Ishikawa (cell line): ENCODE data around the gene ELOVL6.

Source experiments
- CEBPB ChIP-seq: IDR thresholded peaks from 2 replicates; pipeline ENCODE4 v1.6.1; 2012
- CREB1 ChIP-seq: IDR thresholded peaks from 2 replicates; pipeline ENCODE4 v1.6.1; 2012; ENCODE audit warnings: low read depth
- EGR1 ChIP-seq: IDR thresholded peaks from 2 replicates; pipeline ENCODE4 v1.6.1; 2012
- EP300 ChIP-seq: IDR thresholded peaks from 2 replicates; pipeline ENCODE4 v1.6.1; 2012; ENCODE audit warnings: borderline replicate concordance
- FOXM1 ChIP-seq: IDR thresholded peaks from 2 replicates; pipeline ENCODE4 v1.6.1; 2012; ENCODE audit warnings: low read depth, borderline replicate concordance
- NFIC ChIP-seq: IDR thresholded peaks from 2 replicates; pipeline ENCODE4 v1.6.1; 2012
- RAD21 ChIP-seq: IDR thresholded peaks from 2 replicates; pipeline ENCODE4 v1.6.1; 2012; ENCODE audit warnings: low read depth
- TAF1 ChIP-seq: IDR thresholded peaks from 2 replicates; pipeline ENCODE4 v1.6.1; 2012; ENCODE audit warnings: low read depth, mild to moderate bottlenecking
- TCF12 ChIP-seq: IDR thresholded peaks from 2 replicates; pipeline ENCODE4 v1.6.1; 2012; ENCODE audit warnings: low read depth
- YY1 ChIP-seq: IDR thresholded peaks from 2 replicates; pipeline ENCODE4 v1.6.1; 2012; ENCODE audit warnings: low read depth
- ZBTB7A ChIP-seq: IDR thresholded peaks from 2 replicates; pipeline ENCODE4 v1.6.1; 2012; ENCODE audit warnings: low read depth
- TF ChIP-seq, protein P1 (sequence below): IDR thresholded peaks from 2 replicates; pipeline ENCODE4 v1.6.1; 2012; ENCODE audit warnings: low read depth, mild to moderate bottlenecking
- TF ChIP-seq, protein P2 (sequence below): IDR thresholded peaks from 2 replicates; pipeline ENCODE4 v1.6.1; 2012
- TF ChIP-seq, protein P3 (sequence below): IDR thresholded peaks from 2 replicates; pipeline ENCODE4 v1.6.1; 2012

DNA sequence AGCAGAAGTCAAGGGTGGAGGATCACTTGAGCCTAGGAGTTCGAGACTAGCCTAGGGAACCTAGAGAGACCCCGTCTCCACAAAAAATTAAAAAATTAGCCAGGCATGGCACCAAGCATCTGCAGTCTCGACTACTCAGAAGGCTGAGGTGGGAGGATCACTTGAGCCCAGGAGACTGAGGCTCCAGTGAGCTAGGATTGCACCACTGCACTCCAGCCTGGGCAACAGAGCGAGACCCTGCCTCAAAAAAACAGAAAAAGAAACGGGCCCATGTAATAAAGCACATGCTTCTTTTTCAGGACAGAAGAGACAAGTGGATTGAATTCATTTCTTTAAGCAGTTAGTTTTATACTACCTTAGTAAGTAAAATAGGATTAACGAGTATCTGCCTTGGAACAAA, 42.0 kb downstream of the ELOVL6 start:
- TF ChIP-seq EP300 = no peak
- no peak for TF ChIP-seq CREB1
- TF ChIP-seq, protein P1, sequence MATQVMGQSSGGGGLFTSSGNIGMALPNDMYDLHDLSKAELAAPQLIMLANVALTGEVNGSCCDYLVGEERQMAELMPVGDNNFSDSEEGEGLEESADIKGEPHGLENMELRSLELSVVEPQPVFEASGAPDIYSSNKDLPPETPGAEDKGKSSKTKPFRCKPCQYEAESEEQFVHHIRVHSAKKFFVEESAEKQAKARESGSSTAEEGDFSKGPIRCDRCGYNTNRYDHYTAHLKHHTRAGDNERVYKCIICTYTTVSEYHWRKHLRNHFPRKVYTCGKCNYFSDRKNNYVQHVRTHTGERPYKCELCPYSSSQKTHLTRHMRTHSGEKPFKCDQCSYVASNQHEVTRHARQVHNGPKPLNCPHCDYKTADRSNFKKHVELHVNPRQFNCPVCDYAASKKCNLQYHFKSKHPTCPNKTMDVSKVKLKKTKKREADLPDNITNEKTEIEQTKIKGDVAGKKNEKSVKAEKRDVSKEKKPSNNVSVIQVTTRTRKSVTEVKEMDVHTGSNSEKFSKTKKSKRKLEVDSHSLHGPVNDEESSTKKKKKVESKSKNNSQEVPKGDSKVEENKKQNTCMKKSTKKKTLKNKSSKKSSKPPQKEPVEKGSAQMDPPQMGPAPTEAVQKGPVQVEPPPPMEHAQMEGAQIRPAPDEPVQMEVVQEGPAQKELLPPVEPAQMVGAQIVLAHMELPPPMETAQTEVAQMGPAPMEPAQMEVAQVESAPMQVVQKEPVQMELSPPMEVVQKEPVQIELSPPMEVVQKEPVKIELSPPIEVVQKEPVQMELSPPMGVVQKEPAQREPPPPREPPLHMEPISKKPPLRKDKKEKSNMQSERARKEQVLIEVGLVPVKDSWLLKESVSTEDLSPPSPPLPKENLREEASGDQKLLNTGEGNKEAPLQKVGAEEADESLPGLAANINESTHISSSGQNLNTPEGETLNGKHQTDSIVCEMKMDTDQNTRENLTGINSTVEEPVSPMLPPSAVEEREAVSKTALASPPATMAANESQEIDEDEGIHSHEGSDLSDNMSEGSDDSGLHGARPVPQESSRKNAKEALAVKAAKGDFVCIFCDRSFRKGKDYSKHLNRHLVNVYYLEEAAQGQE = no peak
- TF ChIP-seq, protein P2, sequence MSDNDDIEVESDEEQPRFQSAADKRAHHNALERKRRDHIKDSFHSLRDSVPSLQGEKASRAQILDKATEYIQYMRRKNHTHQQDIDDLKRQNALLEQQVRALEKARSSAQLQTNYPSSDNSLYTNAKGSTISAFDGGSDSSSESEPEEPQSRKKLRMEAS = no peak
- no peak for TF ChIP-seq RAD21
- TF ChIP-seq ZBTB7A = no peak
- TF ChIP-seq EGR1 = no peak
- no peak for TF ChIP-seq TCF12
- TF ChIP-seq, protein P3, sequence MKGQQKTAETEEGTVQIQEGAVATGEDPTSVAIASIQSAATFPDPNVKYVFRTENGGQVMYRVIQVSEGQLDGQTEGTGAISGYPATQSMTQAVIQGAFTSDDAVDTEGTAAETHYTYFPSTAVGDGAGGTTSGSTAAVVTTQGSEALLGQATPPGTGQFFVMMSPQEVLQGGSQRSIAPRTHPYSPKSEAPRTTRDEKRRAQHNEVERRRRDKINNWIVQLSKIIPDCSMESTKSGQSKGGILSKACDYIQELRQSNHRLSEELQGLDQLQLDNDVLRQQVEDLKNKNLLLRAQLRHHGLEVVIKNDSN = no peak
- no peak for TF ChIP-seq YY1
- no peak for TF ChIP-seq CEBPB
- no peak for TF ChIP-seq TAF1
- TF ChIP-seq FOXM1 = no peak
- no peak for TF ChIP-seq NFIC
